ENCODE results near the gene FIGN. TPM values are rescaled to one million over a fixed set of nuclear protein-coding genes. Genes with fewer than 3 reads are reported as not detected.

FIGN gene
- total and polyA plus RNA-seq, 2 of the 13 experiments (the other 11 are each of a cell fraction or from before 2014, with no cell fraction given), result 6.6 to 6.7 TPM

DNA sequence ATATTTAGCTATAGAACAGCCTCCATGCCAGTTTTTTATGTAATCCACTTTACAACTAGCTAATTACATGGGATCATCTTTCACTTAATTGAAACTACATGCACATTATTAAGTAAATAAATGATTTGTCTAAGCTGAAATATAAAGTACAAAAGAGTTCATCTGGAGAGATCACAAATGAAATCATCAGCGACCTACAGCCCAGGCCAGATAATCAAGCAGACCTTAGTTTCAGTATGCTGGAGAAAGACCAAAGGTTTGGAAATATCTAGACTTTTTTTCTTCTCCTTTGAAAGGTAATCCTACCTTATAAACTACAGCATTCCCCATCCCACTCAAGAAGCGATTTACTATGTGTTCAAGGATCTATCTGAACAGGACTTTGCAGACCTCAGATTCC lies 26.5 kb downstream of the FIGN start:
- no peak for FAIRE-seq
- in situ Hi-C loops (cut with HindIII; ENCODE audit: extremely low pct_ligation_motif_present, low pct_unique_long_range_greater_than_20kb), result no loop called here
- no peak overlapping the region for H3K27ac ChIP-seq (ENCODE audit: extremely low read length, insufficient read depth, low read length)

More for the DNA sequence above, 26.5 kb downstream of the FIGN start:
- Histone ChIP-seq H3K36me3 (replicated peaks in 1 of 2; ENCODE audit: control insufficient read depth in 1 of 2, insufficient read depth in 2 of 2, low read length in 2 of 2) (peaks cover 0 to 1% of the 10 kb centered on the region in 2 experiments; a peak in 1 of 5 replicates), H3K27me3 (ENCODE audit: control insufficient read depth in 1 of 2, insufficient read depth in 2 of 2, low read length in 2 of 2) (no peaks in the 10 kb centered on the region), H3K9ac (ENCODE audit: insufficient read depth, low read depth, low read length) (no peak overlapping the region), H2AFZ (ENCODE audit: low read length) (no peak overlapping the region), H3K4me2 (ENCODE audit: low read depth, low read length) (no peak overlapping the region), H3K79me2 (ENCODE audit: insufficient read depth, low read length) (peaks cover 14% of the 10 kb centered on the region), H4K20me1 (ENCODE audit: insufficient read depth, low read length) (no peaks in the 10 kb centered on the region; the same call in 1 of the 2 replicates), H3K9me3 (ENCODE audit: low read length) (no peaks in the 10 kb centered on the region), H3K4me3 (replicated peaks in 1 of 3; ENCODE audit: insufficient read depth in 1 of 3, low read depth in 2 of 3, low read length in 3 of 3) (no peak overlapping the region), H3K4me1 (ENCODE audit: insufficient read depth, low read length) (no peaks in the 10 kb centered on the region)
- TF ChIP-seq NR2F1 (CRISPR knock-in tag; IDR thresholded peaks at IDR 0.05) (no peak), TCF7 (IDR thresholded peaks at IDR 0.05; ENCODE audit: low read depth) (no peak), PRMT3 (CRISPR knock-in tag; IDR thresholded peaks at IDR 0.05; ENCODE audit: borderline replicate concordance, low read depth) (no peak), NFE2L2 (IDR thresholded peaks at IDR 0.05; ENCODE audit: low read length) (no peak), ZIK1 (CRISPR knock-in tag; IDR thresholded peaks at IDR 0.05; ENCODE audit: borderline replicate concordance, low read depth) (no peak), ZNF225 (CRISPR knock-in tag; IDR thresholded peaks at IDR 0.05) (no peak), ZNF557 (CRISPR knock-in tag; IDR thresholded peaks at IDR 0.05) (no peak)
- TF ChIP-seq, protein P1, sequence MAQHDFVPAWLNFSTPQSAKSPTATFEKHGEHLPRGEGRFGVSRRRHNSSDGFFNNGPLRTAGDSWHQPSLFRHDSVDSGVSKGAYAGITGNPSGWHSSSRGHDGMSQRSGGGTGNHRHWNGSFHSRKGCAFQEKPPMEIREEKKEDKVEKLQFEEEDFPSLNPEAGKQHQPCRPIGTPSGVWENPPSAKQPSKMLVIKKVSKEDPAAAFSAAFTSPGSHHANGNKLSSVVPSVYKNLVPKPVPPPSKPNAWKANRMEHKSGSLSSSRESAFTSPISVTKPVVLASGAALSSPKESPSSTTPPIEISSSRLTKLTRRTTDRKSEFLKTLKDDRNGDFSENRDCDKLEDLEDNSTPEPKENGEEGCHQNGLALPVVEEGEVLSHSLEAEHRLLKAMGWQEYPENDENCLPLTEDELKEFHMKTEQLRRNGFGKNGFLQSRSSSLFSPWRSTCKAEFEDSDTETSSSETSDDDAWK (CRISPR knock-in tag; IDR thresholded peaks at IDR 0.05), result no peak
- TF ChIP-seq, protein P2, sequence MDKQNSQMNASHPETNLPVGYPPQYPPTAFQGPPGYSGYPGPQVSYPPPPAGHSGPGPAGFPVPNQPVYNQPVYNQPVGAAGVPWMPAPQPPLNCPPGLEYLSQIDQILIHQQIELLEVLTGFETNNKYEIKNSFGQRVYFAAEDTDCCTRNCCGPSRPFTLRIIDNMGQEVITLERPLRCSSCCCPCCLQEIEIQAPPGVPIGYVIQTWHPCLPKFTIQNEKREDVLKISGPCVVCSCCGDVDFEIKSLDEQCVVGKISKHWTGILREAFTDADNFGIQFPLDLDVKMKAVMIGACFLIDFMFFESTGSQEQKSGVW (CRISPR knock-in tag; IDR thresholded peaks at IDR 0.05; ENCODE audit: borderline replicate concordance), result no peak
- TF ChIP-seq, protein P3, sequence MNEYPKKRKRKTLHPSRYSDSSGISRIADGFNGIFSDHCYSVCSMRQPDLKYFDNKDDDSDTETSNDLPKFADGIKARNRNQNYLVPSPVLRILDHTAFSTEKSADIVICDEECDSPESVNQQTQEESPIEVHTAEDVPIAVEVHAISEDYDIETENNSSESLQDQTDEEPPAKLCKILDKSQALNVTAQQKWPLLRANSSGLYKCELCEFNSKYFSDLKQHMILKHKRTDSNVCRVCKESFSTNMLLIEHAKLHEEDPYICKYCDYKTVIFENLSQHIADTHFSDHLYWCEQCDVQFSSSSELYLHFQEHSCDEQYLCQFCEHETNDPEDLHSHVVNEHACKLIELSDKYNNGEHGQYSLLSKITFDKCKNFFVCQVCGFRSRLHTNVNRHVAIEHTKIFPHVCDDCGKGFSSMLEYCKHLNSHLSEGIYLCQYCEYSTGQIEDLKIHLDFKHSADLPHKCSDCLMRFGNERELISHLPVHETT (CRISPR knock-in tag; conservative IDR thresholded peaks at IDR 0.05), result no peak
- TF ChIP-seq, protein P4, sequence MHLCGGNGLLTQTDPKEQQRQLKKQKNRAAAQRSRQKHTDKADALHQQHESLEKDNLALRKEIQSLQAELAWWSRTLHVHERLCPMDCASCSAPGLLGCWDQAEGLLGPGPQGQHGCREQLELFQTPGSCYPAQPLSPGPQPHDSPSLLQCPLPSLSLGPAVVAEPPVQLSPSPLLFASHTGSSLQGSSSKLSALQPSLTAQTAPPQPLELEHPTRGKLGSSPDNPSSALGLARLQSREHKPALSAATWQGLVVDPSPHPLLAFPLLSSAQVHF (CRISPR knock-in tag; IDR thresholded peaks at IDR 0.05), result no peak
- no peak for ATAC-seq
- BruUV-seq (replicated peaks), result no TSS peak
- WGBS (ENCODE audit: low lambda C conversion rate), result 94% methylated on average over 2 of the region's 2 CpGs
- ChIA-PET POLR2A (no interaction called here), CTCF (ENCODE audit: low intra/inter-chr PET ratio, low total read pairs) (no interaction called here)
- intact Hi-C loops (cut with micrococcal nuclease; ENCODE audit: unreplicated experiment), result no loop called here
- DNase-seq (ENCODE audit: low spot score), result no peak

Data from HepG2 (cell line).